ENCODE data around the gene PYCARD. TPM values are rescaled to one million over a fixed set of nuclear protein-coding genes. Genes with fewer than 3 reads are reported as not detected.

PYCARD gene
- total and polyA plus RNA-seq, 9 of the 15 experiments (the other 6 are each of a cell fraction or from before 2014, with no cell fraction given), result 1.3 to 28.4 (median 6.0) TPM

DNA sequence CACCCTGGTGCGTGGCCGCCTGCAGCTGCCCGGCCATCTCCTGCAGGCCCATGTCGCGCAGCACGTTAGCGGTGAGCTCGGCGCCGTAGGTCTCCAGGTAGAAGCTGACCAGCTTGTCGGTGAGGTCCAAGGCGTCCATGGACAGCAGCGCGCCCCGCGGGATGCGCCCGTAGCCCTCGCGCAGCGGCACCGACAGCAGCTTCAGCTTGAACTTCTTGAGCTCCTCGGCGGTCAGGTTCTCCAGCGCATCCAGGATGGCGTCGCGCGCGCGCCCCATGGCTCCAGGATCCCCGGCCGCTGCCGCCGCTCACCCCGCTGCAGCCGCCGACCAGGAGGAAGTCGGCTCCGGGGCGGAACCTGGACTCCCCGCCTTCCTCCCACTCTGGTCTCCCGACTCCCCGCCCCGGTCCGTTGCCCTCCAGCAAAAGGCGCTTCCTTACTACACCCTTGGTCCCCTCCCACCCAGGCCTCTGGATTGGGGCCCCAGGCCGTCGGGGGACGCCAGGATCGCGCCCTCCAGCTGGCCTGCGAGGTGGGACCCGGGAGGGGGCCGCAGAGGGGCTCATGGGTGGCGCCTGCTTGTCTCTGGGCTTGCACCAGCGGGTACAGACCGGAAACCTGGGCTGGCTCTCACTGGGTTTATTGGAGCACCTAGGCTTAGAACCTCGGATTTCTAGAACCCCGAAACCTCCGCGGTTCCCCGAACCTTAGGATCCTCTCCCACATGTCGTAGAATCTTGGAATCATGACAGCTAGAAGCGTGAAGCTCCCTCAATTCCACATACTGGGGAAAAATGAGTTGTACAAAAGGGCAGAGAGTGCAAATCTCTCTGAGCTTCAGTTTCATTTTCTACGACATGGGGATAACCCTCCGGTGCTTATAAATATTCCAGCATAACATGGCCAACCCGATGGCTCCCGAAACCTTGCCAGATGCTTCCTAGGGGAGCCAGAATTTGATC, at the start of gene PYCARD (continued):
- TF ChIP-seq, protein P1, sequence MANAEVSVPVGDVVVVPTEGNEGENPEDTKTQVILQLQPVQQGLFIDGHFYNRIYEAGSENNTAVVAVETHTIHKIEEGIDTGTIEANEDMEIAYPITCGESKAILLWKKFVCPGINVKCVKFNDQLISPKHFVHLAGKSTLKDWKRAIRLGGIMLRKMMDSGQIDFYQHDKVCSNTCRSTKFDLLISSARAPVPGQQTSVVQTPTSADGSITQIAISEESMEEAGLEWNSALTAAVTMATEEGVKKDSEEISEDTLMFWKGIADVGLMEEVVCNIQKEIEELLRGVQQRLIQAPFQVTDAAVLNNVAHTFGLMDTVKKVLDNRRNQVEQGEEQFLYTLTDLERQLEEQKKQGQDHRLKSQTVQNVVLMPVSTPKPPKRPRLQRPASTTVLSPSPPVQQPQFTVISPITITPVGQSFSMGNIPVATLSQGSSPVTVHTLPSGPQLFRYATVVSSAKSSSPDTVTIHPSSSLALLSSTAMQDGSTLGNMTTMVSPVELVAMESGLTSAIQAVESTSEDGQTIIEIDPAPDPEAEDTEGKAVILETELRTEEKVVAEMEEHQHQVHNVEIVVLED (CRISPR knock-in tag; IDR thresholded peaks at IDR 0.05), result no peak
- TF ChIP-seq CTBP1 (IDR thresholded peaks at IDR 0.05; ENCODE audit: borderline replicate concordance), result 0 out of 2 replicates have a peak, but pooled peaks have one; percentile 21
- TF ChIP-seq HMG20B (CRISPR knock-in tag; IDR thresholded peaks at IDR 0.05), result no peak
- TF ChIP-seq, protein P2, sequence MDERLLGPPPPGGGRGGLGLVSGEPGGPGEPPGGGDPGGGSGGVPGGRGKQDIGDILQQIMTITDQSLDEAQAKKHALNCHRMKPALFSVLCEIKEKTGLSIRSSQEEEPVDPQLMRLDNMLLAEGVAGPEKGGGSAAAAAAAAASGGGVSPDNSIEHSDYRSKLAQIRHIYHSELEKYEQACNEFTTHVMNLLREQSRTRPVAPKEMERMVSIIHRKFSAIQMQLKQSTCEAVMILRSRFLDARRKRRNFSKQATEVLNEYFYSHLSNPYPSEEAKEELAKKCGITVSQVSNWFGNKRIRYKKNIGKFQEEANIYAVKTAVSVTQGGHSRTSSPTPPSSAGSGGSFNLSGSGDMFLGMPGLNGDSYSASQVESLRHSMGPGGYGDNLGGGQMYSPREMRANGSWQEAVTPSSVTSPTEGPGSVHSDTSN (CRISPR knock-in tag; IDR thresholded peaks at IDR 0.05; ENCODE audit: low read depth), result no peak
- TF ChIP-seq, protein P2 (tag; conservative IDR thresholded peaks at IDR 0.05; ENCODE audit: low read depth), result no peak
- TF ChIP-seq ZNF717 (CRISPR knock-in tag; IDR thresholded peaks at IDR 0.05), result no peak
- TF ChIP-seq TAF15 (IDR thresholded peaks at IDR 0.05; ENCODE audit: low read depth, low read length), result no peak
- TF ChIP-seq ZZZ3 (IDR thresholded peaks at IDR 0.05), result no peak
- TF ChIP-seq, protein P3, sequence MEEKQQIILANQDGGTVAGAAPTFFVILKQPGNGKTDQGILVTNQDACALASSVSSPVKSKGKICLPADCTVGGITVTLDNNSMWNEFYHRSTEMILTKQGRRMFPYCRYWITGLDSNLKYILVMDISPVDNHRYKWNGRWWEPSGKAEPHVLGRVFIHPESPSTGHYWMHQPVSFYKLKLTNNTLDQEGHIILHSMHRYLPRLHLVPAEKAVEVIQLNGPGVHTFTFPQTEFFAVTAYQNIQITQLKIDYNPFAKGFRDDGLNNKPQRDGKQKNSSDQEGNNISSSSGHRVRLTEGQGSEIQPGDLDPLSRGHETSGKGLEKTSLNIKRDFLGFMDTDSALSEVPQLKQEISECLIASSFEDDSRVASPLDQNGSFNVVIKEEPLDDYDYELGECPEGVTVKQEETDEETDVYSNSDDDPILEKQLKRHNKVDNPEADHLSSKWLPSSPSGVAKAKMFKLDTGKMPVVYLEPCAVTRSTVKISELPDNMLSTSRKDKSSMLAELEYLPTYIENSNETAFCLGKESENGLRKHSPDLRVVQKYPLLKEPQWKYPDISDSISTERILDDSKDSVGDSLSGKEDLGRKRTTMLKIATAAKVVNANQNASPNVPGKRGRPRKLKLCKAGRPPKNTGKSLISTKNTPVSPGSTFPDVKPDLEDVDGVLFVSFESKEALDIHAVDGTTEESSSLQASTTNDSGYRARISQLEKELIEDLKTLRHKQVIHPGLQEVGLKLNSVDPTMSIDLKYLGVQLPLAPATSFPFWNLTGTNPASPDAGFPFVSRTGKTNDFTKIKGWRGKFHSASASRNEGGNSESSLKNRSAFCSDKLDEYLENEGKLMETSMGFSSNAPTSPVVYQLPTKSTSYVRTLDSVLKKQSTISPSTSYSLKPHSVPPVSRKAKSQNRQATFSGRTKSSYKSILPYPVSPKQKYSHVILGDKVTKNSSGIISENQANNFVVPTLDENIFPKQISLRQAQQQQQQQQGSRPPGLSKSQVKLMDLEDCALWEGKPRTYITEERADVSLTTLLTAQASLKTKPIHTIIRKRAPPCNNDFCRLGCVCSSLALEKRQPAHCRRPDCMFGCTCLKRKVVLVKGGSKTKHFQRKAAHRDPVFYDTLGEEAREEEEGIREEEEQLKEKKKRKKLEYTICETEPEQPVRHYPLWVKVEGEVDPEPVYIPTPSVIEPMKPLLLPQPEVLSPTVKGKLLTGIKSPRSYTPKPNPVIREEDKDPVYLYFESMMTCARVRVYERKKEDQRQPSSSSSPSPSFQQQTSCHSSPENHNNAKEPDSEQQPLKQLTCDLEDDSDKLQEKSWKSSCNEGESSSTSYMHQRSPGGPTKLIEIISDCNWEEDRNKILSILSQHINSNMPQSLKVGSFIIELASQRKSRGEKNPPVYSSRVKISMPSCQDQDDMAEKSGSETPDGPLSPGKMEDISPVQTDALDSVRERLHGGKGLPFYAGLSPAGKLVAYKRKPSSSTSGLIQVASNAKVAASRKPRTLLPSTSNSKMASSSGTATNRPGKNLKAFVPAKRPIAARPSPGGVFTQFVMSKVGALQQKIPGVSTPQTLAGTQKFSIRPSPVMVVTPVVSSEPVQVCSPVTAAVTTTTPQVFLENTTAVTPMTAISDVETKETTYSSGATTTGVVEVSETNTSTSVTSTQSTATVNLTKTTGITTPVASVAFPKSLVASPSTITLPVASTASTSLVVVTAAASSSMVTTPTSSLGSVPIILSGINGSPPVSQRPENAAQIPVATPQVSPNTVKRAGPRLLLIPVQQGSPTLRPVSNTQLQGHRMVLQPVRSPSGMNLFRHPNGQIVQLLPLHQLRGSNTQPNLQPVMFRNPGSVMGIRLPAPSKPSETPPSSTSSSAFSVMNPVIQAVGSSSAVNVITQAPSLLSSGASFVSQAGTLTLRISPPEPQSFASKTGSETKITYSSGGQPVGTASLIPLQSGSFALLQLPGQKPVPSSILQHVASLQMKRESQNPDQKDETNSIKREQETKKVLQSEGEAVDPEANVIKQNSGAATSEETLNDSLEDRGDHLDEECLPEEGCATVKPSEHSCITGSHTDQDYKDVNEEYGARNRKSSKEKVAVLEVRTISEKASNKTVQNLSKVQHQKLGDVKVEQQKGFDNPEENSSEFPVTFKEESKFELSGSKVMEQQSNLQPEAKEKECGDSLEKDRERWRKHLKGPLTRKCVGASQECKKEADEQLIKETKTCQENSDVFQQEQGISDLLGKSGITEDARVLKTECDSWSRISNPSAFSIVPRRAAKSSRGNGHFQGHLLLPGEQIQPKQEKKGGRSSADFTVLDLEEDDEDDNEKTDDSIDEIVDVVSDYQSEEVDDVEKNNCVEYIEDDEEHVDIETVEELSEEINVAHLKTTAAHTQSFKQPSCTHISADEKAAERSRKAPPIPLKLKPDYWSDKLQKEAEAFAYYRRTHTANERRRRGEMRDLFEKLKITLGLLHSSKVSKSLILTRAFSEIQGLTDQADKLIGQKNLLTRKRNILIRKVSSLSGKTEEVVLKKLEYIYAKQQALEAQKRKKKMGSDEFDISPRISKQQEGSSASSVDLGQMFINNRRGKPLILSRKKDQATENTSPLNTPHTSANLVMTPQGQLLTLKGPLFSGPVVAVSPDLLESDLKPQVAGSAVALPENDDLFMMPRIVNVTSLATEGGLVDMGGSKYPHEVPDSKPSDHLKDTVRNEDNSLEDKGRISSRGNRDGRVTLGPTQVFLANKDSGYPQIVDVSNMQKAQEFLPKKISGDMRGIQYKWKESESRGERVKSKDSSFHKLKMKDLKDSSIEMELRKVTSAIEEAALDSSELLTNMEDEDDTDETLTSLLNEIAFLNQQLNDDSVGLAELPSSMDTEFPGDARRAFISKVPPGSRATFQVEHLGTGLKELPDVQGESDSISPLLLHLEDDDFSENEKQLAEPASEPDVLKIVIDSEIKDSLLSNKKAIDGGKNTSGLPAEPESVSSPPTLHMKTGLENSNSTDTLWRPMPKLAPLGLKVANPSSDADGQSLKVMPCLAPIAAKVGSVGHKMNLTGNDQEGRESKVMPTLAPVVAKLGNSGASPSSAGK (IDR thresholded peaks at IDR 0.05), result 0 out of 2 replicates have a peak, but pooled peaks have one; percentile 11

Measured in K562 (cell line).